GM19035 (cell line): ENCODE results near the gene HAP1.
"Not testable (repeated sequence)": the region's sequence is repeated elsewhere in the genome, so short reads cannot be mapped to it uniquely, and the experiment has no call there.

Source experiments
- ATAC-seq: cut with Tn5 transposase; IDR thresholded peaks from one replicate; pipeline ENCODE4 v1.9.1; 2021; ENCODE audit not compliant: unreplicated experiment

Gene HAP1, protein sequence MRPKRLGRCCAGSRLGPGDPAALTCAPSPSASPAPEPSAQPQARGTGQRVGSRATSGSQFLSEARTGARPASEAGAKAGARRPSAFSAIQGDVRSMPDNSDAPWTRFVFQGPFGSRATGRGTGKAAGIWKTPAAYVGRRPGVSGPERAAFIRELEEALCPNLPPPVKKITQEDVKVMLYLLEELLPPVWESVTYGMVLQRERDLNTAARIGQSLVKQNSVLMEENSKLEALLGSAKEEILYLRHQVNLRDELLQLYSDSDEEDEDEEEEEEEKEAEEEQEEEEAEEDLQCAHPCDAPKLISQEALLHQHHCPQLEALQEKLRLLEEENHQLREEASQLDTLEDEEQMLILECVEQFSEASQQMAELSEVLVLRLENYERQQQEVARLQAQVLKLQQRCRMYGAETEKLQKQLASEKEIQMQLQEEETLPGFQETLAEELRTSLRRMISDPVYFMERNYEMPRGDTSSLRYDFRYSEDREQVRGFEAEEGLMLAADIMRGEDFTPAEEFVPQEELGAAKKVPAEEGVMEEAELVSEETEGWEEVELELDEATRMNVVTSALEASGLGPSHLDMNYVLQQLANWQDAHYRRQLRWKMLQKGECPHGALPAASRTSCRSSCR

DNA sequence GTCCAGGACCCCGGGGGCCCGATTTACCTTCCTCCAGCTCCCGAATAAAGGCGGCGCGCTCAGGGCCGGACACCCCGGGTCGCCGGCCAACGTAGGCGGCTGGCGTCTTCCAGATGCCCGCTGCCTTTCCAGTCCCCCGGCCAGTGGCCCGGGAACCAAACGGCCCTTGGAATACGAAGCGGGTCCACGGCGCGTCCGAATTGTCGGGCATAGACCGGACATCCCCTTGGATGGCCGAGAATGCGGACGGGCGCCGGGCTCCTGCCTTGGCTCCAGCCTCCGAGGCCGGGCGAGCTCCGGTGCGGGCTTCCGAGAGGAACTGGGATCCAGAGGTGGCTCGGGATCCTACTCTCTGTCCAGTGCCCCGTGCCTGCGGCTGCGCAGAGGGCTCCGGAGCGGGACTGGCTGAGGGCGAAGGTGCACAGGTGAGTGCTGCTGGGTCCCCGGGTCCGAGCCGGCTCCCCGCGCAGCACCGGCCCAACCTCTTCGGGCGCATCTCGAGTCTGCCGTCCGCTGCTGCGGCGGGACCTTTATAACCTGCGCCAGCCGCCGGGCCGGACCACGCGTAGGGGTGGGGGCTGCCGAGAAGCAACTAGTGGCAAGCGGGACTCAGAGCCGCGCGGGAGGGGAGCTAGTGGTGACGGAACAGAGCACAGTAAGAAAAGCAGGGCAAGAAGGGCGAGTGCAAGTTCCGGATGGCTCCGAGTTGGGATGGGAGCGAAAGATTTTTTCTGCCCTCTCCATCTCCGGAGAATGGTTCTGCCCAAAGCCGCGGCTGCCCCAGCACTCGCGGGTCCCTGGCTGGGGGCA lies at the start of gene HAP1:
Gene HAP1 (minus strand): TSS at position 505 of the 810 bp plus-strand sequence. CDS start 9 bp downstream, at position 496.
- ATAC-seq = no peak

DNA sequence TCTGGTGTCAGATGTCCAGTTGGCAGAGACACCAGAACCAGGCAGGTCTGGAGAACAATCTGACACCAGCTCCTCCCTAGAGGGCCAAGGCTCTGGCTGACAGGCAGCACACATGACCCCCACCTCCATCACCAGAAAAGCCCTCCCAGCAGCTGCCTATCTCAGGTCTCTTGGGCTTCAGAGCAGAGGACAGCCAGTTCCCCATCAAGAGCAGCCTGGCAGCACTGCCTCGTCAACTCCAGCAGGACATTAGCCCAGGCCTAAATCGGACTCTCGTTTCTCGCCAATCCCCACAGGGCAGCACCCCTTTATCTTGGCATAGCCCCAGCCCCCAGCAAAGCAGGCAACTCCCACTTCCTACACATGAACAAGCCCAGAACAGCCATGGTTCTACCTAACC lies 47.7 kb upstream of the HAP1 start:
- no peak for ATAC-seq

DNA sequence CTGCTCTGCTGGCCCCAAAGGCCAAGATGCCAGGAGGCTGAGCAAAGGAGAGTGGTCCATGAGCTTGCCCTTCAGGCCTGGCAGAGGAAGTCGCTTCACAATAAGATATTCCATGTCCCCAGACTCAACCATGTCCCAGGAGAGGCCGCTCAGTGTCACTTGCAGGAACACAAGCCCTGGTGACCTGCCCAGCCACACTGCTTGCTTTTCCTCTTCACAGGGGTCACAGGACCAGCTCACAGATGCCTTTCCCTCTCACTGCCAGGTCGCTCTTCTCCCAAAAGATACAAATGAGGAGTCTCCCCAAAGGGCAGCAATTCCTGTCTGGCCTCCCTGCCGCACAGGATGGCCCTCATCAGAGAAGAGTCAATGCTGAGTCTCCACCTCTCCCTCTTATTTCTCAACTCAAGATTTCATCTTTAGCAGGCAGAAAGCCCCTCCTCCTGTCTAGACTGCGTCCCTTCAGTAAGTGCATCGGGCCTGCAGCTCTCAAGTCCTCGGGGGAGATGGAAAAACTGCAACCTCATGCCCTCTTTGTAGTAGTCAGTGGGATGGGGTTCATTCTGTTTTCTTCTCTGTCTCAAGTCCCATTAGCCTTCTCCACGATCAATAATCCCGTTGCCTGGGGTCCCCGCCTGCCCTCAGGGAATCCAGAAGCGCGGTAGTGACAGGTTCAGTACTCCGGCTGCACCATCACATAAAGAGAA lies 47.1 kb upstream of the HAP1 start:
- ATAC-seq = no peak

DNA sequence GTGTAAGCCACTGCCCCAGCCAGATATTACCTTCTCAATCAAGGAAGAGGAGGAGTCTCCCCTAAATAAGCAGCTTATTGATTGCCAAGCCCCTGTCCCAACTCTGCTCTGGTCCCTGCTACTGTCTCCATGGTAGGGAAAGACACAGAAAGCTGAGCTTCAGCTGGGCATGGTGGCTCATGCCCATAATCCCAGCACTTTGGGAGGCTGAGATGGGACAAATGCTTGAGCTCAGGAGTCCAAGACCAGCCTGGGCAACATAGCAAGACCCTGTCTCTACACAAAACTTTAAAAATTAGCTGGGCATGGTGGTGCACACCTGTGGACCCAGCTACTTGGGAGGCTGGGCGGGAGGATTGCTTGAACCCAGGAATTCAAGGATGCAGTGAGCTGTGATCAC lies 45.5 kb upstream of the HAP1 start:
- no peak for ATAC-seq

DNA sequence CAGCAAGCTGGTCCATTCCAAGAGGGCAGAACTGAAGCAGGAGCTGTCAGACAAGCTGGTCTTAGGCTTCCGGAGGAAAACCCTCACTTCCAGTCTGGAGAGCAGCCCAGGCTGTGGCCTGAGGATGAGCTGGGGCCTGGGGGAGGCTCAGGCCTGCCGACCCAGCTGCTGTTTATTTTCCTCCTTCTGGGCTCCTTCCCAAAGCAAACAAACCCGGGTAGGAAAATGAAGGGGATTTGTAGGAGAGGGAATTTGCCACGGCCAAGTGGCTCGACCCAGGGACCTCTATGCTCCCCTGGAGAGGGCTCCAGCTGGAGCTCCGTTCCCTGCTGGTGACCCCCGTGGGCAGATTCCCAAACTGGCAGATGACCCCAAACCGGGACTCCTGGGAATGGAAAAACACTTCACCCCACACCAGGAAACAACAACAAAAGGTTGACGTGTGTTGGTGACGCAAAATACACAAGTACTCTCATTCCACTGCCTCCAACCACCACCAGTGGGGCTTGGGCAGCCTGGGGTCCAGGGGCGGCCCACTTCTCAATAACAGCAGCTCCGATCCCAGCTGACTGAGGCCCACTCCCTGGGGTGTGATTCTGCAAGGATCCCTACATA lies 43.2 kb upstream of the HAP1 start:
- no peak for ATAC-seq

DNA sequence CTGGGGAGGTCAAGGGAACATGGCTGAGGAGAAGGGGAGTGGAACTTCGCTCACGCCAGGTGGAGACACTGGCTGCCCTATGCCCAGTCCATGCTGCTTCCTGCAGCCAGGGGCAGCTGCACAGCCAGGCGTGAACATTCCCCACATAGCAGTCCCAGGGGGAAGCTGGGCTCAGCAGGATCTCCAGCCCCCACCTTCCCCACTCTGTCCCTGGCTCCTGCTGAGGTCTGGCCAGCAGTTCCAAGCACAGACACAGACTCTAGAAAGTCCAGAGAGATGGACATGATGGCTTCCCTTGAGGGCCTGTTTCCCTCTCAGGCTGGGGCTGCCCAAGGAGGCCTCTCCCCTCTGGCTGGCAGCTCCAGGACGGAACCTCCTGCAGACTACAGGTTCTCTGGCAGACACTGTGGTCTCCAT lies 42.7 kb upstream of the HAP1 start:
- no peak for ATAC-seq

DNA sequence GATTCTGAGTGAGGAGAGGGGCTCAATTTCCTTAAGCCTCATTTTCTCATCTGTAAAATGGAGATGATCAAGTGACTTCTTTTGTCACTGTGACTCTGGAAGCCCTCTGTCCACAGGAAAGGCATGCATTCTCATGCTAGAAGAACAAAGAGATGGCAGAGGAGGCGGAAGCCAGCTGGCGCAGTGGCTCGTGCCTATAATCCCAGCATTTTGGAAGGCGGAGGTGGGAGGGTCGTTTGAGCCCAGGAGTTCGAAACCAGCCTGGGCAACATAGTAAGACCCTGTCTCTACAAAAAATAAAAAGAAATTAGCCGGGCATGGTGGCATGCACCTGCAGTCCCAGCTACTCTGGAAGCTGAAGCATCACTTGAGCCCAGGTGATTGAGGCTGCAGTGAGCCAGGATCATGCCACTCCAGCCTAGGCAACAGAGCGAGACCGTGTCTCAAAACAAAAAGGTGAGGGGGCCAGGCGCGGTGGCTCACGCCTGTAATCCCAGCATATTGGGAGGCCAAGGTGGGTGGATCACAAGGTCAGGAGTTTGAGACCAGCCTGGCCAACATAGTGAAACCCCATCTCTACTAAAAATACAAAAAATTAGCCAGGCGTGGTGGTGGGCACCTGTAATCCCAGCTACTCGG lies 41.9 kb upstream of the HAP1 start:
- ATAC-seq = not testable (repeated sequence)

DNA sequence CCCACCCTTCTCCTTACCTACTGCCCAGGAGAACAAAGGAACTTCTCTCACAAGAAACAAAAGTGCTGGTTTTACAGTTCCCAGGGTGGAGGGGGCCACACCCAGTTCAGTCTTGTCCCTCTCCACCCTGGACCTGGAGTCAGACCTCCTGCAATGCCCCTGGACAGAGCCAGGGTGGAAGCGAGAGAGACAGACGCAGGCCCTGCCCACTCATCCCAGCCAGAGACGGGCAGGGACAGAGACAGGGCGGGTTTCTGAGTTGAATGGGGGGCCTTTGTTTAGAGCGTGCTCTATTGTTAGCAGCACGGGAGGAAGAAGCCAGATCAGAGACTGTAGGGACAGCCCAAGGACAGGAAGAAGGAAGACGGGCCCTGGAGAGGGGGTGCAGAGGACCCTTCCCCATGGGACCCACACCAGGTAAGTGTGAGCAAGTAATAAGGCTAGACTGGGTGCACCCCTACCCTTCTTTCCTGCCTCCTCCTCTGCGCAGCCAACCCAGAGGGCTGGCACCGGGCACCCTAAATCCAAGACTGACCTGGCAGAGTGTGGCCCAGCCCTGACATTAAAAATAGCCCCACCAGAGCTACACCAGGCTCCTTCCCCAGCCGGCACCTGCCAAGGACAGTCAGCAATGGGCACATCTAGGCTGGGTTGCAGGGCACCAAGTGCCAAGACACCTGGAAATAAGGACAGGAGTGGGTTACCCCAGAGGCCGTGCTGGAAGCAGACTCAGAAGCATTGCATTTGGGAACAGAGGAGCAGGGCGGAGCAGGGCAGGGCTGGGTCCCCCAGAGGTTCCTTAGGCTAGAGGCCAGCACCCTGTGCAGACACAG lies 41.2 kb upstream of the HAP1 start:
- ATAC-seq = no peak

DNA sequence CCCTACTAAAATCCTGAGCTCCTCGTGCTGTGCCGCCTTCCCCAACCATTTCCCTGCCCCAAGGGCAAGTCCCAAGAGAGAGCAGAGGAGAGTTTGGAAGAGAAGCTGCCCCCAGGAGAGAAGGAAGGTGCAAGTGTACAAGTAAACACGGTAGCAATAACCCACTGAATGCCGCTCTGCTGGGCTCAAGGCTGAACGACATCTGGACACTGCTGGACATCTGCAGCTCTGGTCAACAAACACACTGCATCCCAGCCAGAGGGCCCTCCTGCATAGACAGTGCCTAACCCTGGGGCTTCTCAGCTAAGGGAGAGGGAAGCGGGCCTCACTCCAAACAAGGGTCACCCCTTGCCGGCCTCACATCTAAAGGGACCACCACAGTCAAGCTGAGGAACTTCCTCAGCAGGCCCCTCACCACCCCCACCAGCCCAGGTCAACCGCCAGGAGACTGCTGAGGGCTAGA lies 39.3 kb upstream of the HAP1 start:
- ATAC-seq = no peak

DNA sequence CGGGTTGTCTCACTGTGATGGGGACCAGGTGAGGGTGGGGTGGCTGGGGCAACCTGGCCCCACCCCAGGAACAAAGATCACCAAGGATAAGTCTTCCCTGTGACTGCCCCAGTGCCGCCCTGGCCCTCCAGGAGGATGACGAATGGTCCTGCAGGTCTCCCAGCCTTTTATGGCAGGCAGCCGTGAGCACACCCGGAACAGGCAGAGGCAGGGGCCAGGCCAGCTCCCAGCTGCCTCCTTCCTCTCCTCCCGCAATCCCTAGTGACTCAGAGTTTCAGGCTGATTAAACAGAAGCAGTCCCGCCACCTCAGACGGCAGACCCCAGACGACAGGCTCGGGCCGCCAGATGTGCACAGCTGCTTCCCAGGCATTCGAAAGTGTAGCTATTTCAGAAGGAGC lies 38.7 kb upstream of the HAP1 start:
- no peak for ATAC-seq

DNA sequence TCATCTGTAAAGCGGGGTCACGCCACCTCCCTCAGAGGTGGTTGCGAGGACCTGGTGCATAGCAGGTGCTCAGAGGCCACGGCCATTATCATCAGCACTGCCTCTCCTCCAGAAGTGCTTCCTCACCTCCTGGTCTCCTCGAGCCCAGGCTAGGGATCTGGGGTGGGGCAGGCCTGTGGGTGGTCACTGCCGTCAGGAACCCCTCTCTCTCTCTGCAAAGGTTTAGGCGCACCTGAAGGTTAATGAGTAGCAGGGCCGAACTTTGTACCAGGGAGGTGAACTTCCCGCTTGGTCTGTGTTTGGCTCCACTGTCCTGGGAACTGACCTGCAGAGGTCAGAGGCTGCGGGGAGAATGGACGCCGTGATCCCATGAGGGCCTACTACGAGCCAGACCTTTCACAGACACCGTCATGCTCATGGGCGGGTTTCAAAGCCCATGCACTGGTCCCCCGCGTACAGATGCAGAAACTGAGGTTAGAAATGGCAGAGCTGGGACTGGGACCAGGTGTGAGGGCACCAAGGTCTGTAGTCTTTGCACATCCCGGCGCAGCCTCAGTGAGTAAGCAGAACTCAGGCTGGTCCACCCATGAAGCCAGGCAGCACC lies 38.2 kb upstream of the HAP1 start:
- no peak for ATAC-seq

DNA sequence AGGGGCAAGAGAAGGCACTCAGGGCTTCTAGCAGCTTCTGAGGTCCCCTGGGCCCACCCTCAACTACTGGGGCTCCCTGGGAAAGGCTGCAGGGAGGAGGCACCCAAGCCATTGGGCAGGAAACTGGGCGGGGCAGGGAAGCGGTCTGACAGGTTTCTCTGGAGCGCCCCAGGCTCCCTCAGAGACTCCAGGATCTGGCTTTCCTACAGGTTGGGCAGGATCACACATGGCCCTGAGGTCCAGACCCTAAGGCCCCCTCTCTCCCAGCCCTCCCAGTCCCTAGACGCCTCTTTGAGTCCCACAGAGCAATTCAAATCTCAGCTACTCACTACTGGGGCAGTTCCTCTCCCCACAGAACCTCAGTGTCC lies 37.8 kb upstream of the HAP1 start:
- no peak for ATAC-seq

DNA sequence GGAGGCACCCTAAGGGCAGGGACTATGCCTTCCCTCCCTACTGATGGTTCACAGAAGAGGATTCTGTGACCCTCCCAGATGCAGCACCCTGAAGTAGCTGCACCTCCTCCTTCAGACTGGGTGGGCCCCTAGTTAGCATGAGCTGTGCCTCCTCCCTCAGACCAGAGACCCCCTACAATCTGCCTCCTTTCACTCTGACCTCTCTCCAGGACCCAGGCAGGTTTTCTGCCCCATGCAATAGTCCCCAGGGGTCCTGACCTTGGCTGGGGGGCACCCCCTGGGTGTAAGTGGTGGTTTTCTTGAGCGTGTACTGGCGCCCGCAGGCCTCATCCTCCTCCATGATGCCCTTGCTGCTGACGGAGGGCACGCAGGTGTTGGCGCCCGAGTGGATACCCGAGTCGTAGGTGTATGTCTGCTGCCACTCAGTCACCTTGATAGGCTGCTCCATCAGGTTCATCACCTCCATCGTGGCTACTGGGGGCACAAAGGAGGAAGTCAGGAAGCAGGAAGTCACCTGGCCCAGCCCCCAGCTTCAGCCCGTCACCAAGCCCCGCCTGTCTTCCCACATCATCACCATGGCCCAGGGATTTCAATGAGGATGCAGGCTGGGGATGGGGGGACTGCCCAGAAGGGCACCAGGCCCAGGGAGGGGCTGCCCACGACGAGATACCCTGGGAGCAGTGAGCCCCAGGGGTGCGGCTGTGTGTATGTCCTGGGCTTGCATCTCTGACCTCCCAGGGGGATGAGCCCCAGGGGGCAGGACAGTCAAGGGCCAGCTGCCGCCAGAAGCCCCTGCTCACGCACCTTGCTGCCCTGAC lies 37.2 kb upstream of the HAP1 start:
- no peak for ATAC-seq

DNA sequence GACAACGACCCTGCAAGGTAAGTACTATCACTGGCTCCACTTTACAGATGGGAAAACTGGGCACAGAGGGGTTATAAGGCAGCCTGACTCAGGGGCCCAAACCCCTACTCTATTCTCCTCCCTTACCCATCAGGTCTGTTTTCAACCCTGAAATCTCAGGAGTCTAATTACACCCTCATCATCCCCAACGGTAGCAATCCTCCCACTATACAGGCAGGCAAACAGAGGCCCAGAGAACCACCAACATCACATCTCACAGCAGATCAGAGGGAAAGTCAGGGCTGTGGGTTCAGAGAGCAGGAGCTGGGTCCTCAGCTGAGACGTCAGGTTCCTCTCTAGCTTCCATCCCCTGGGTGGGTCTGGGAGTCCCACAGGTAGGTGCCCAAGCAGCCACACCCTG lies 35.5 kb upstream of the HAP1 start:
- ATAC-seq = no peak

DNA sequence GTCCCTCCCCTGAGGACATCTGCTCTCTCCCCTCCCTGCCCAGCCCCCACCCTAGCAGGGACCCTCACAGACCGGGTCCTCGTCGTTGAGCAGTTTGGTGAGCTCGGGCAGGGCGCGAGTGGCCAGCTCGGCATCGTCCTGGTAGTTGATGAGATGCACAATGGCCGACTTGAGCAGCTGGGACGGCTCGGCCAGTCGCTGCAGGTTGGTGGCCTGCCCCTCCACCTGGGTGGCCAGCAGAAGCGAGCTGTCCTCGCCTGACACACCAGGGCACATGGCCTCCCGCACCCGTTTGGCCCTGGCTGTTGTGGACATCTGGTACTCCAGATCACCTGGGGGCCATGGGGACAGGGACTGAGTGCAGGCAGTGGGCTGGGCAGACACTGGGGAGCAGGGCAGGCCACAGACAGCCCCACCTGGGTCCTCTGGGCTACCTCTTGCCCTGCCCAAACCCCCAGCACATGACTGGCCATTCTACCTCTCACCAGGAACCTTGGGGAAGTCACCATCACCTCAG lies 35.0 kb upstream of the HAP1 start:
- ATAC-seq = no peak

DNA sequence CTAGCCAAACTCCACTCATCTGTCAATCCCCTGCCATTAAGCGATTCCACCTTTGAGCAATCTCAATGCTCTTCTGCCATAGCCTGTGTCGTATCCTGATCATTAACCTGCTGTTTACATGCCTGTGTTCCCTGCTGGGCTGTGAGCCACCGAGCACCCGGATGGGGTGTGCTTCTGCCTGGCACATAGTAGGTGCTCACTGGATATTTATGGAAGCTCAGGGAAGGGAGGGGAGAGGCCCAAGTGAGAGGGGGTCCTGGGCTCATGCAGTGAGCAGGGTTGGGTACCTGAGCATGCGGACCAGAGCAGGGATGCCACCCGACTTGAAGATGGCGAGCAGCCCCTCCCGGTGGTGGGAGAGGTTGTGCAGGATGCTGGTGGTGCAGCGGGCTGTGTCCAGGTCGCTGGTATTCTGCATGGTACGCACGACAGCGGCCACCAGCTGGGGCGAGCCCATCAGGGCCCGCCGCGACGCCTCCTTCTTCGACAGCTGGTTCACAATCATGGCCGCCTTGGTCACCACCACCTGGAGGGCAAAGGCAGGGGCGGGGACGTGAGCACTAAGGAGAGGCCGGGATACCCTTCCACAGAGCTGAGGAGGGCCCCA lies 34.3 kb upstream of the HAP1 start:
- ATAC-seq = no peak

DNA sequence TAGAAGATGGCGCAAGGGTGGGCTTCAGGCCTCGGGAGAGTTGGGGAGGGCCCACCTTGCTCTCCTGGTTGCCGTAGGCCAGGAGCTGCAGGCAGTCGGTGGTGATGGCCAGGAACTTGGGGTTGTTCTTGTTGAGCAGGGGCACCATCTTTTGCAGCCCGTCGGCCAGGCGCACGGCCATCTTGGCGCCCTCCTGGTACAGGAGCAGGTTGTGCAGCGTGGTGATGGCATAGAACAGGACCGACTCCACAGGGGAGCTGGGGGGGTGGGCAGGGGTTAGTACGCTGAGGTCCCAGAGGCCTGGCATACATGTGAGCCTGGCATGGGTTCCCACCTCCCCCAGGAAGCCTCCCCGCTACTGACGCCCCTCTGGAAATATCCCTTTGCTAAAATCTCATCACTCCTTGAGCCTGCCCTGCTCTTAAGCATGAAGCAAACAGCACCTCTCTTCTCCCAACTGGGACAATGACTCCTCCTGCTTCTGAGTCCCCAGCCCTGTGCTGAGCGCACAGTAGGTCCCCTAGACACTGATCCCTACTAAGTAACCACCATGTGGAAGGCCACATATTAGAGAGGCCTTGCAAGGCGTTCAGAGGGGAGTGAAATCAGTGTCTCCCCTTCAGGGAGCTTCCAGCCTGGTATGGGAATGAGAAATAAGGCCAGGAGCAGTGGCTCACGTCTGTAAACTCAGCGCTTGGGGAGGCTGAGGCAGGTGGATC lies 33.0 kb upstream of the HAP1 start:
- no peak for ATAC-seq
